GM15510 (cell line): ENCODE data around the gene ARF6.

Experiments used
- POLR2A ChIP-seq: IDR thresholded peaks from 3 replicates; pipeline ENCODE4 v1.6.1; 2011; ENCODE audit warnings: borderline replicate concordance; ENCODE audit not compliant: insufficient read length; ENCODE audit errors: extremely low read depth

ARF6 gene

DNA sequence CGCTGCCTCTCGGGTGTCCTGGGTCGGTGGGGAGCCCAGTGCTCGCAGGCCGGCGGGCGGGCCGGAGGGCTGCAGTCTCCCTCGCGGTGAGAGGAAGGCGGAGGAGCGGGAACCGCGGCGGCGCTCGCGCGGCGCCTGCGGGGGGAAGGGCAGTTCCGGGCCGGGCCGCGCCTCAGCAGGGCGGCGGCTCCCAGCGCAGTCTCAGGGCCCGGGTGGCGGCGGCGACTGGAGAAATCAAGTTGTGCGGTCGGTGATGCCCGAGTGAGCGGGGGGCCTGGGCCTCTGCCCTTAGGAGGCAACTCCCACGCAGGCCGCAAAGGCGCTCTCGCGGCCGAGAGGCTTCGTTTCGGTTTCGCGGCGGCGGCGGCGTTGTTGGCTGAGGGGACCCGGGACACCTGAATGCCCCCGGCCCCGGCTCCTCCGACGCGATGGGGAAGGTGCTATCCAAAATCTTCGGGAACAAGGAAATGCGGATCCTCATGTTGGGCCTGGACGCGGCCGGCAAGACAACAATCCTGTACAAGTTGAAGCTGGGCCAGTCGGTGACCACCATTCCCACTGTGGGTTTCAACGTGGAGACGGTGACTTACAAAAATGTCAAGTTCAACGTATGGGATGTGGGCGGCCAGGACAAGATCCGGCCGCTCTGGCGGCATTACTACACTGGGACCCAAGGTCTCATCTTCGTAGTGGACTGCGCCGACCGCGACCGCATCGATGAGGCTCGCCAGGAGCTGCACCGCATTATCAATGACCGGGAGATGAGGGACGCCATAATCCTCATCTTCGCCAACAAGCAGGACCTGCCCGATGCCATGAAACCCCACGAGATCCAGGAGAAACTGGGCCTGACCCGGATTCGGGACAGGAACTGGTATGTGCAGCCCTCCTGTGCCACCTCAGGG lies 679 bp downstream of the ARF6 start:
- TF ChIP-seq POLR2A, result no peak

DNA sequence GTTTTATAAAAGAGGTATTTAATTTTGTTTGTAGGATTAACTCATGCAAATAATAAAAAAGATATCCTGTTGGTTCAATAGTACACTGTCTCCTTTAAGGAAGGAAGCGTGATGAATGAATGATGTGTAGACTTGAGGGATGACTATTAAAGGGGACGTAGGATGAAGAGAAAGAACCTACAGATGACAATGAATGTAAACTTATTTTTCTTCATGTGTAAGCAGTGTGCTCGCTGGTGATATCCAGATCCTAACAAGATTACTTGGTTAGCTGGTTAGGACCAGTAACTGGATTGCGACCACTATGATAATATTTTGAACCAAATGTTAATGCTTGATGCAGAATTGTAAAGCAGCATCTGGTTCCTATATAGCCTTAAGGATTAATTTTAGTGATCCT lies 2.6 kb downstream of the ARF6 start:
- TF ChIP-seq POLR2A, result no peak

DNA sequence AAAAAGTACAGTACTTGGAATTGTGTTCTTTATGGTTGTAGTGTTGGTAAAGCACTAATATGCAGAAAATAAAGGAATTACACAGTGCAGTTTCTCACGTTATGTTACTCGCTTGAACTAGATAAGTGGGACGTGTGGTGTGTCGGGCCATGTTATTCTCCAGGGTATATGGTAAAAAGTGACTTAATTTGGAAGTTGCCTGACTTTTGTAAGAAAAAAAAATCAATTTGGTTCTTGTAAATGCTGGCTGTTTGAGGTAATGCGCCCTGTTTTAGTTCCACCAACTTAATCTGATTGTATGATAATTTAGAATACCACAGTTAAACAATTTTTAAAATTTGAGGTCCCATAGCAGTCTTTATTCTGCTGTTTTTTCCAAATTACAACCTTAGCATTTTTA lies 4.1 kb downstream of the ARF6 start:
- TF ChIP-seq POLR2A, result no peak

DNA sequence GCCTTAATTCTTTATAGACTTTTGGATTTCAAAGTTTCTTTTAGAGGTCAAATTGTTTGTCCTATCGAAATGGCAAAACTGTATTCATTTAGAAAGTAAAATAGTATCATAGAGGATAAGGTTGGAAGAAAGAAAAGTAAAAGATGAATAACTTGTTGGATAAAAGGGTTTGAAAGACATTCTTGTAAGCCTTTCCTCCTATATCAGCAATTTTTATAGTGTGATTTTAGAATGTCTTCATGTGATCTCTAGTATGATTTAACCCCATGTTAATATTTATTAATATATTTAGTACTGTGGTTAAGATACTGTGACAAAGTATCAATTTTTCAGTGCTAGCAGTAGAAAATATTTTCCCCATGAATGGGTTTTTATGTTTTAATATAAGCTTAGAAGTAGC lies 4.5 kb downstream of the ARF6 start:
- TF ChIP-seq POLR2A, result no peak

DNA sequence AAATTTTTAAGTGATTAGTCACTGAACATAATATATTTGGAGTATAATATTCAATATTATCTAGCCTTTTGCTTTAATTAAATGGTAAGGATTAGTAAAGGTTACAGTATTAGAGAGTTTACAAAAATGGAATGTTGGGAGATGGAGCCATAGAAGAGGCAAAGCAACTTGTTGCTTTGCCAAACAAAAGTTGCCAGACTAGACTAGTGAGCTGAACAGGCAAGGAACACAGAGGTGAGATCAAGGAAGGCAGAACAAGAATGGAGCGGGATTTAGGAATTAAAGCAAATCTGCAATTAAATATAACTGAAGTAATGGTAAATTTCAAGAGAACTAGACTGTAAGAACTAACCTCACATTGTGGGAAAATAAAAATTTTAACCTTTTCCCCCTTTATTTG lies 5.1 kb downstream of the ARF6 start:
- TF ChIP-seq POLR2A, result no peak

DNA sequence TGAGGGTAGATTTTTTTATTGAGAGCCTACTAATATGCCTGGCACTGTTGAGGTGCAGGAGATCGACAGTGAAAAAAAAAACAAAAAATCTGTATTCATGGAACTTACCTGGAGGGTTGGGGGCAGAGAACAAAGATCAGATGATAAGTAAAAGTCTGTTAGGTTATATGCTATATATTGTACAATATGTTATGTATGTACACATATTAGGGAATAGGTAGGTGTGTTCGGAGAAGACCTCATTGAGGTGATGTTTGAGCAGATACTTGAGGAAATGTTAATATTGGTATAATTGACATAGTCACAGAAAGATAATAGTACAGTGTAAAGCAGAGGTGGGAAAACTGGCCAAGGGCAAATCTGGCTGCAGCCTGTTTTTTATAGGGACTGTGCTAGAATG lies 5.6 kb downstream of the ARF6 start:
- TF ChIP-seq POLR2A, result no peak

DNA sequence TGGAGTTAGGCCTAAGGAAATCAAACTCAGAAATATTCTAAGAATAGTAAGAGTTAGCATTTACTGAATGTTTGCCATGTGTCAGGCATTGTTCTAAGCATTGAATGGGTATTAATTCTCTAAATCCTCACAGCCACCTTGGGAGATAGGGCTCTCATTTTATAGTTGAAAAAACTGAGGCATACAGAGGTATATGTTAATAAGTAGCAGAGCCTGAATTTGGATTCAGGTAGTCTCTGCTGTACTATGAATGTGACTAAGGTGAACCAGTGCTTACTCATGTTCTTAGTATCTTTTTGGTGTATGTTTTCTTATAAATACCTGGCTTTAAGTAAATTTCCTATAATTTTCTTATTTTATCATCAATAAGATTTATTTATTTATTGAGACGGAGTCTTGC lies 8.1 kb downstream of the ARF6 start:
- no peak for TF ChIP-seq POLR2A

DNA sequence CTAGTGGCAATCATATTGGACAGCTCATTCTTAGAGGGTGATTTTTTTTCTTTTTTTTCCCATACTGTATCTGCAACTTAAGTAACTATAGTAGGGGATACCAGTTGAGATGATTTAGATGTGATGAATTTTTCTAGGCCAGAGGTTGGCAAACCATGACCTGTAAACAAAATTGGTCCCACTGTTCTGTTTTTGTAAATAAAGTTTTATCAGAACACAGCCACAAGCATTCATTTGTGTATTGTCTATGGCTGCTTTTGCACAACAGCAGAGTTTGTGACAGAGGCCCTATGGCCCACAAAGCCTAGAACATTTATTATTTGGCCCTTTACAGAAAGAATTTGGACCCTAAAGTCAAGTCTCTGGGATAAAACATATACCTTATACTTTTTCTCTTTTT lies 11.4 kb downstream of the ARF6 start:
- TF ChIP-seq POLR2A, result no peak

DNA sequence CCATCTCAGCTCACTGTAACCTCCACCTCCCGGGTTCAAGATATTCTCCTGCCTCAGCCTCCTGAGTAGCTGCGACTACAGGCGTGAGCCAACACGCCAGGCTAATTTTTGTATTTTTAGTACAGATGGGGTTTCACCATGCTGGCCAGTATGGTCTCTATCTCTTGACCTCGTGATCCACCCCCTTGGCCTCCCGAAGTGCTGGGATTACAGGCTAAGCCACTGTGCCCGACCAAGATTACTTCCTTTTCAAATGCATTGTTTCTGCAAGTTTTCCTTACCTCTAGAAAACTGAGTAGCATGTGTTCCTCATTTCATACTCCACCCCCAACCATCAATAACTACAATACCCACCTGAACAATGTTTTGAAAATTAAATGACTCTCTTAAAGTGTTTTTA lies 13.1 kb downstream of the ARF6 start:
- no peak for TF ChIP-seq POLR2A

DNA sequence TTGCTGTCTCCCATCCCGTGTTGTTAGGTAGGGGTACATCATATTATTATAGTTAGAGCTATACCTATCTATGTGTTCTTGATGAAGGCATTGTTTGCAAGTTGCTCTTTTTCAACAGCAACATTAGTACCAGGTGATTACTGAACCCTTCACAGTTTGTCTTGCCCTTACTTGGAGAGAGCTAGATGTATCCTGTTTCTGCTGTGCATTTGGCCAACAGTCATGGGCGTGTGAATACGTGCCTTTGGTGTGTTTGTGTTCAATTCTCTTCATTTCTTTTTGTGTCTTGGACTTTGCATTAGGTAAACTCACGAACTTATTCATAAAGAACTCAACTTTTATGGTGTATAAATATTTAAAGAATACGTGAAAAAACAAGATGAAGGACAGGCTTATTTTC lies 14.3 kb downstream of the ARF6 start:
- TF ChIP-seq POLR2A, result no peak

DNA sequence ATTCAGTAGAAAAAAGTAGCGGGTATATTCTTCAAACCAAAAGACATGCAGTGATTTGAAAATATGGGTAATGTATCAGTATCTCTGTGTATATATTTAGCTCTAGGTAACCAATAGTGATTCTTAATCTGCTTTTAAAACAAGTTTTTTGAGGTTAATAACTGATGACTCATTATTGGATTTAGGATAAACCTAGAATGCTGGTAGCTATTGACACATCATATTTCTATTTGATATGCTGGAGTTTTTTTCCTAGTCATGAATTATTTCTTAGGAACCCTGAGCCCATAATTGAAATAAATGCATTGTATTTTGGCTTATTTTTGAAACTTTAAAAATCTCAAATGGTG lies 15.5 kb downstream of the ARF6 start:
- no peak for TF ChIP-seq POLR2A

DNA sequence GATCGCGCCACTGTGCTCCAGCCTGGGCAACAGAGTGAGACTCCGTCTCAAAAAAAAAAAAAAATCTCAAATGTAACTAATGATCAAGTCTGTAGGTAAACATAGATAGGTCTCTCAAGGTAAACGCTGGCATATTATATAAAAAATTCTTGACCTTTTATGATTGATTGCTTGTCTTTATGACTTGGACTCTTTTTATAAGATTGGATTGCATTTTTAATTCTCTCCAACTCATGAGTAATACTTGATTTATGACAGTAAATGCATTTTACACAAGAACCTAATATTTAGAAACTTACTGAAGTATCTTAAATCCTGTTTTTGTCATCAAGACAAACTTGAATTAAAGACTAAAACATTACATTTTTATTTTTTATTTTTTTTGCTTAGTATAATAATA lies 16.1 kb downstream of the ARF6 start:
- TF ChIP-seq POLR2A, result no peak

DNA sequence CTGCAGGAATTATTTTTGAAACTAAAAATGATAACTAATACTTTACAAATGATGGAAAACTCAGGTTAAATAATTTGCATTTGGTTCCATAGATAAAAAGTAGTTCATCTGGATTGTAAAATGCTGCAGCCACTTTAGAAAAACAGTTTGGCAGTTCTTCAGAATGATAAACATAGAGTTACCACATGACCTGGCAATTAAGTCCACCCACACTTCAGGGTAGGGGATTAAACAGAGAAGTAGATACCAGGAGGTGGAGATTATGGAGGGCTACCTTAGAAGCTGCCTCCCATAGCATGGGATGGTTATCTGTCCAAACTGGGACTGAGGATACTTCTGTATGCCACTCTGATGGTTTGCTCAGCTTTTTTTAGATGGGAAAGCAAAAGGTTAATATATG lies 22.2 kb downstream of the ARF6 start:
- no peak for TF ChIP-seq POLR2A

DNA sequence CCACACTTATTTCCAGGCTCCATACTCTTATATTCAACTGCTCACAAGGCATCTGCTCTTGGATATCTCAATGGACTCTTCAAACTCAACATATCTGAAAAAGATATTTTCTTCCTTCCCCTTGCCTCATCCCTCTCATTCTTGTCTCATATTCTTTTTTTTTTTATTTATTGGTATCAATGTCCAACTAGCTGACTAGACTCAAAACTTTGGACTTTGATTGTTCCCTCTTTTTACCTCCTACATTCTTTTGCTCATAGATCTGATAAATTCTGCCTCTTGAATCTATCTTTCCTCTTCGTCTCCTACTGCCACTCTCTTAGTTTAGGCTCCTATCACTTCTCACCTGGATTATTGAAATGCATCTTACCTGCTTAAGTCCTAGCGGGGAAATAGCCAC lies 25.8 kb downstream of the ARF6 start:
- no peak for TF ChIP-seq POLR2A

DNA sequence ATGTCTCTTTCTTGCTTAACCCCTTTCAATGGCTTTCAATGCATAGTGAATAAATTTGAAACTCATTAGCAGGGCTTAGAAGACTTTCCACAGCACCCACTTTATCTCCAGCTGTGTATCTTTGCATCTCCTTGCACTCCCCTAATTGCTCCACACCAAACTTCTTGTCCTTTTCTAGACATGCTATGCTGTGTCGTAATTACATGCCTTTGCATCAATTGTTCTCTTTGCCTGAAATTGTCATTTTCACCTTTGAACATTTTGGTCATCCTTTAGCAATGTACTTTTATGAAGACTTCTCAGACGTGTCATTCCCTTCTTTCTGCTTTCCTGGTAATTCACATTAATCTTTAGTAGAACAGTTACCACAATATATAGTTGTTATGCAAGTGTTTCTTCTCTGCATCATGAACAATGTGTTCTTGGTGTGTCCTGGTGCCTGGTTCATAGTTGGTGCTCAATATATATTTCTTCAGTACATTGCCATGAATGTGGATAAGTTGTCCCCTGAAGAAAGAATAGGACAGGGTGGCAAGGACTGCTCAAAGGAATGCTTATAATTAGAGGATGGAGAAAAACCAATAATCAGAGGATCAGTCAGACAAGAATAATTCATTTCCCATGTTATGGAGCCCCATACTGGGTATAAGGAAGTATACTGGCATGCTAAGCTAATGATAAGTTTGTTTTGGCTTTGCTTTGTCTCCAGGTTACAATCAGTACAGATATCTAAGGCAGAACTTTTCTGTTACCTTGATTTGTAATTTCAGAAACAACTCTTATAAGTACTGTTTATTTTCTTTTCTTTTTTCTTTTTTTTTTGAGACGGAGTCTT lies 27.2 kb downstream of the ARF6 start:
- no peak for TF ChIP-seq POLR2A

DNA sequence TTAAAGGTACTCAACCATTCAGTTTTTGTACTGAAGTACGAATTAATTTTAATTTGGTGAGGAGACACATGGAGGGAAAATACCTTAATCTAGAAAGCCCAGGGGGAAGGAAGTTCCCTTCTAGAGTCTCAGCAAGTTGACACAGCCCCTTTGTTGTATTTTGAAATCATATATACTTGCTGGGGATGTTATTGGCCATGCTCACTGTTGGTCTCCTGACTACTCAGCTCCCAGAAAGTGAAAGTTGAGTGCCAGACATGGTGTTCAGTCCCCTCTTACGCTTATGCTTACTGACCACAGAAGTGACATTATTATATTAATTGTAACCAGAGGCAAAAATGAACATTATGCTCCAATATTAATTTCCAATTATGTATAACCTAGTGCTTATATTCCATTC lies 28.1 kb downstream of the ARF6 start:
- no peak for TF ChIP-seq POLR2A
